Tibial nerve (tissue), 4 donors: ENCODE results near the gene GRM4.

ENCODE experiments used
- CTCF ChIP-seq, 5 experiments: fragments of 200-600 bp in 3 of 5; fragments of 450-650 bp in 2 of 5; sonication (generic) in 3 of 5; IDR thresholded peaks; one replicate each; pipeline ENCODE4 v1.5.1; 2016 to 2019; ENCODE audit warnings: antibody characterized with exemption in 5 of 5, mild to moderate bottlenecking in 3 of 5, moderate library complexity in 2 of 5
- EP300 ChIP-seq, 2 donors: sonication (generic); formaldehyde crosslinking; IDR thresholded peaks; one replicate each; pipeline ENCODE4 v1.6.1; 2017; ENCODE audit warnings: antibody characterized with exemption in 2 of 2, mild to moderate bottlenecking in 1 of 2
- POLR2A ChIP-seq, 2 donors: fragments of 450-650 bp; IDR thresholded peaks; one replicate each; pipeline ENCODE4 v1.6.1; 2017; ENCODE audit warnings: antibody characterized with exemption in 2 of 2, mild to moderate bottlenecking in 2 of 2, moderate library complexity in 2 of 2

- TF ChIP-seq CTCF (IDR thresholded peaks at IDR 0.05) (no peak), POLR2A (IDR thresholded peaks at IDR 0.05) (no peak), EP300 (IDR thresholded peaks at IDR 0.05) (no peak)
Observed at GRCh38 chr6:34140075-34140474, 5.8 kb downstream of the GRM4 start.
